ENCODE measurements around the gene GABBR2.

Gene GABBR2

GRCh38 chr9:98678244-98678842 lies 30.4 kb downstream of the GABBR2 start:
- TF ChIP-seq CTCF (conservative IDR thresholded peaks at IDR 0.05) = 0 out of 2 replicates have a peak, but pooled peaks have one; percentile 12

DNA sequence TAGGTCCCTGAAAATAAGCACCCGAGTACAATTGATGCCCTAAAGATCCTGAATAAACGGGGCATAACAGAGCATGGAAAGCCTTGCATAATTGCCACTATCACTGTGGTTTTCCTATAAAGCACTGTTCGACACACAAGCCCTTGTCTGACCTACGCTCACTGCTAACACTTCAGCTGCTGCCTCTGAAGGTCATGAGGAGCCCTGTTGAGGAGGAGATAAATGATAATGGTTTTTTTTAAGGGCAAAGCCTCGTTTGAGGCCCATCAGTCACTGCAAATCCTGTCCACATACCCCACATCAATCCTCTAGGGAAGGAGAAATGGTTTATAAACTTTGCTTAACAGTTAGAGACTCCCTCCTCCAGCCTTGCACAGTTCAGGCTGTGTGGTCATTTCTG lies 35.1 kb downstream of the GABBR2 start:
- no peak for TF ChIP-seq CTCF (conservative IDR thresholded peaks at IDR 0.05)
- H3K27ac ChIP-seq = no peak overlapping the region

More at GRCh38 chr9:98678244-98678842, 30.4 kb downstream of the GABBR2 start:
- no peak overlapping the region for H3K27ac ChIP-seq

- no peak overlapping the region for H3K27ac ChIP-seq
- no peak for TF ChIP-seq CTCF (conservative IDR thresholded peaks at IDR 0.05)
Observed at GRCh38 chr9:98667005-98667640, 41.6 kb downstream of the GABBR2 start.

DNA sequence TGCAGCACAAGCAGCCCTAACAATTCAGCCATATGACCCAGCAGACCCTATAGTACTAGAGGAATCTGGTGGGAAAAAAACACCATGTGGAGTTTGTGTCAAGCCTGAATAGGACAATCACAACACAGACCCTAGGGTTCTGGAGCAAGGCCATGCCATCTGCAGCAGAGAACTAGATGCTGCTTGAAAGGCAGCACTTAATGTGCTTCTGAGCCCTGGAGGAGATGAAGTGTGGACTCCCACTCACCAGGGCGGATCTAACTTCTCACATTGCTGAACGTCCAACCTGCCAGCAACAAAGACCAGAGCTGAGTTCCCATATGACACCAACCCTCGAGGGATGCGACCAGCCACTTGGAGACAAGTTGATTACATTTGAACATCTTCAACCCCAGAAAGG lies 43.2 kb downstream of the GABBR2 start:
- H3K27ac ChIP-seq = no peak overlapping the region
- no peak for TF ChIP-seq CTCF (conservative IDR thresholded peaks at IDR 0.05)

DNA sequence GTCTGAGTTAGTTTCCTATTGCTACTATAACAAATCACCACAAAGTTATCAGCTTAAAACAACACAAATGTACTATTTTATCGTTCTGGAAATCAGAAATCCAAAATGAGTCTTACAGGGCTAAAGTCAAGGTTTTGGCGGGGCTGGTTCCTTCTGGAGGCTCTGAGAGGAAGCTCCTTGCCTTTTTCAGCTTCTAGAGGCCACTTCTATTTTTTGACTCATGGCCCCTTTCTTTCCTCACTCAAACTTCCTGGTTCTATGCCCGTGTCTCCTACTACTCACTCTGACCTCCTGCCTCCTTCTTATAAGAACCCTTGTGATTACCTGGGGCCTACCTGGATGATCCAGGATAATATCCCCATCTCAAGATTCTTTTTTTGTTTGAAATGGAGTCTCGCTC lies 48.2 kb downstream of the GABBR2 start:
- no peak for TF ChIP-seq CTCF (conservative IDR thresholded peaks at IDR 0.05)
- H3K27ac ChIP-seq = no peak overlapping the region

DNA sequence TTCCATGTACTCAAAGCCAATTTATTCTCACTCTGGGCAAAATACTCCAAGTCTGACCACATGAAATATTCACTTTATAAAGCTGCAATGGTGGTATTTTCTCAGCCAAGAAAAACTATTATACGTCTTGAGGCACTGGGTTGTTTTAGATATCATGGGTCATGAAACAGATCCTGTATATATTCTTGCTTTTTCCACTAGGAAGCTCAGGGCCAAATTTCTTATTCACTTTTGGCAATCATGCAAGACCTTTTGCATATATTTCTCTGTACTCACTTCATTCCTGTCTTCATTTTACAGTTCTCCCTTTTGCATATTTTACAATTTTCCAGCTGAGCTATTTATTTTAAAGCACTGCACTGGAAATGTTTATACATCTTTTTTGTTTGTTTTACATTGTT lies 49.8 kb downstream of the GABBR2 start:
- no peak overlapping the region for H3K27ac ChIP-seq
- no peak for TF ChIP-seq CTCF (conservative IDR thresholded peaks at IDR 0.05)

- H3K27ac ChIP-seq = no peak overlapping the region
- no peak for TF ChIP-seq CTCF (conservative IDR thresholded peaks at IDR 0.05)
Observed at GRCh38 chr9:98657897-98658296, 50.8 kb downstream of the GABBR2 start.

All from VCaP (cell line).